ENCODE data around the gene CAPN5.

The CAPN5 gene

DNA sequence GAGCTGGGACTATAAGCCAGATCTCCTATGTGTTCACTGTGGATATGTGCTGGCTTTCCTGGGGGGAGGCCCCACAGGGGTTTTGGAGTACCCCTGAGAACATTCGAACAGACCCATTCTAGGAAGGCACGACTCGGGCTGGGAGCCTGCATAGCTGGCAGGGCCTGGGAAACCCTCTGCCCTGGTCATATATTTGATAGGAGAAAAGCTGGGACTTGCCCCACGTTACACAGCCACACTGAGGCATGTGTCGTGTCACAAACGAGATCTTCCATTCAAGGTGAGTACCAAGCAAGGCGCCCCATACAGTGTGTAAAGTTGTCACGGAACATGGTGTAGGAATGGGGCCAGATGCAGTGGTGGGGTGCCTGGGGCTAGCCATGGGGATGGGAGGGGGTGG lies 72.4 kb downstream of the CAPN5 start:
- no peak for DNase-seq

GRCh38 chr11:77140231-77140851 lies 73.6 kb downstream of the CAPN5 start:
- no peak for DNase-seq

DNA sequence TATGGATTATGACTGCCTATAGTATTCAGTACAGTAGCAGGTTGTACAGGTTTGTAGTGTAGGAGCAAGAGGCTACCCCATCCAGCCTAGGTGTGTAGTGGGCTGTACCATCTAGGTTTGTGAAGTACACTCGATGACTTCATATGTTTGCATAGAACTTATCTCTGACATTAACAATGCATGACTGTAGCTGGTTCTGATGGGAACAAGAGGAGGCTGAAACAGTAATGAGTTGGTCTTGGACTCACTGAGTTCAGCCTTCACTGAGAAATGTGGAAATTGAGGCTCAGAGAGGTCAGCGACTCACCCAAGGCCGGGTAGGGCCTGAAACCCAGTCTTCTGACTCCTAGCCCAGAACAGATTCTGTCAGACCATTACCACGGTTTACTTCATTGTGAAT lies 74.3 kb downstream of the CAPN5 start:
- no peak for DNase-seq

DNA sequence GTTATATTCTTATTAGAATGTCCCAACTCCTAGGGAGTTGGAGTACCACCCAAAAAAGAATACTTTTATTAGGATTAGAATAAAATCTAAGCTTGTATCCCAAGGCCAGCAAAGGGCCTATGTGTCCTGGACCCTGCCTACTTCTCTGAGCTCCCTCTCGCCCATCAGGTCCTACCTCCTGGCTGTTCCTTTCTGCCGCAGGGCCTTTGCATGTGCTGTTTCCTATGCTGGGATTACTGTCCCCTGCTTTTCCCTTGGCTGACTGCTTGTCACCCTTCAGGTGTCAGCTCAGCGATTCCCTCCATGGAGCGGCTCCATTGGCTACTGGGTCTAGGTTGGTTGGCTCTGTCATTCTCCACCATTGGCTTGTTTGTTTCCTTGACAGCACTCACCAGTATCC lies 74.7 kb downstream of the CAPN5 start:
- DNase-seq: no peak

GRCh38 chr11:77142091-77142975 lies 75.6 kb downstream of the CAPN5 start:
- no peak for DNase-seq

GRCh38 chr11:77143405-77144020 lies 76.7 kb downstream of the CAPN5 start:
- no peak for DNase-seq

GRCh38 chr11:77144196-77144856 lies 77.6 kb downstream of the CAPN5 start:
- DNase-seq: no peak

DNA sequence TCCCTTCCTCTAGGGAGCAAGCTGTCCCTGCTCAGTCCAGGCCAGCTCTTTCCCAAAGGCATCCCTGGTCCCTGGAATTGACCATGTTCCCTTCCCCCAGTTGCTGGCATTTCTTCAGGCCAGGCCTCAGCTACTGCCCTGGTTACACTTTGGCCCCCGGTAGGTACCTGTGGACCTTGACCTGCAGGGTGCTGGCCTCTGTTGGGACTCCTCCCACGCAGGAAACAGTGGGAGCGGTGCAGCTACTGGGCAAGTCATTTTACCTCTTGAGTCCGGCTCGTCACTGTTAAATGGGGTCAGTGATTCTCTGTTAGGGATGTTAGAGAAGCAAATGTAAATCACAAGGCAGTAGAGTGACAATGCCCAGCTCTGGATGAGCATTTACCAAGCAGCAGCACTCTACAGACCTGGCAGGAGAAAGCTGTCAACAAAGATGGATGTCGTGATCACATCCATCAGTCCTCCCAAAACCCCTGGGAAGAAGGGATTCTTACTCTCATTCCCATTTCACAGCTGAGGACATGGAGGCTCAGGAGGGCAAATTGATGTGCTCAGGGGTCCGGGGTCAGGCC lies 78.2 kb downstream of the CAPN5 start:
- DNase-seq: no peak

GRCh38 chr11:77146261-77147035 lies 79.7 kb downstream of the CAPN5 start:
- no peak for DNase-seq

GRCh38 chr11:77147036-77147315 lies 80.2 kb downstream of the CAPN5 start:
- DNase-seq: no peak

DNA sequence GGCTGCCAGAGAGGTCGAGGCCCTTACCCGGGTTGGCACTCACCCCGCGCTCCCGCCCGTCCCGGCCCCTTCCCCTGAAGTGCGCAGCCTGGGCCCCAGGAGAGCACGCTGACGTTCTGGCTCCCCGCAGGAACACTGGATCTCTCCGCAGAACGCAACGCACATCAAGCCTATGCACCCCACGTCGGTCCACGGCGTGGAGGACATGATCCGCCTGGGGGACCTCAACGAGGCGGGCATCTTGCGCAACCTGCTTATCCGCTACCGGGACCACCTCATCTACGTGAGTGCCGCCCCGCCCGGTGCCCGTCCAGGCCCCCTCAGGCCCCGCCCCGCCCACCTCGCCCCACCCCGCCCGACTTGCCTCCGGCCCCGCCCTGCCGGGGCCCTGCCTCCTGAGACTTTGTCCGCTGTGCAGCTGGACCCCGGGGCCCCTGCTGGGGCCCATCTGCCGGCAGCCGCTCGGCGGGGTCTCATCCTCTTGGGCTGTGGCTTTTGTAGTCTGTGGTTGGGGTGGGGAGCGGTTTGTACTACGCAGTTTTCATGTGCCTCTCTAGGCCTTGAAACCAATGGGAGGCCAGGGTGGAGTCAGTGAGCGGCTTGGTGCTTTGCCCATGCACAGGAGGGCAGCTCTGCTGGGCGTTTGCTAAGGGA lies 81.0 kb downstream of the CAPN5 start:
- DNase-seq: peak; percentile 51

- DNase-seq: no peak
Measured at GRCh38 chr11:77148963-77149715, 82.4 kb downstream of the CAPN5 start.

- DNase-seq: no peak
Measured at GRCh38 chr11:77149716-77150392, 83.1 kb downstream of the CAPN5 start.

GRCh38 chr11:77150836-77151235 lies 84.1 kb downstream of the CAPN5 start:
- no peak for DNase-seq

DNA sequence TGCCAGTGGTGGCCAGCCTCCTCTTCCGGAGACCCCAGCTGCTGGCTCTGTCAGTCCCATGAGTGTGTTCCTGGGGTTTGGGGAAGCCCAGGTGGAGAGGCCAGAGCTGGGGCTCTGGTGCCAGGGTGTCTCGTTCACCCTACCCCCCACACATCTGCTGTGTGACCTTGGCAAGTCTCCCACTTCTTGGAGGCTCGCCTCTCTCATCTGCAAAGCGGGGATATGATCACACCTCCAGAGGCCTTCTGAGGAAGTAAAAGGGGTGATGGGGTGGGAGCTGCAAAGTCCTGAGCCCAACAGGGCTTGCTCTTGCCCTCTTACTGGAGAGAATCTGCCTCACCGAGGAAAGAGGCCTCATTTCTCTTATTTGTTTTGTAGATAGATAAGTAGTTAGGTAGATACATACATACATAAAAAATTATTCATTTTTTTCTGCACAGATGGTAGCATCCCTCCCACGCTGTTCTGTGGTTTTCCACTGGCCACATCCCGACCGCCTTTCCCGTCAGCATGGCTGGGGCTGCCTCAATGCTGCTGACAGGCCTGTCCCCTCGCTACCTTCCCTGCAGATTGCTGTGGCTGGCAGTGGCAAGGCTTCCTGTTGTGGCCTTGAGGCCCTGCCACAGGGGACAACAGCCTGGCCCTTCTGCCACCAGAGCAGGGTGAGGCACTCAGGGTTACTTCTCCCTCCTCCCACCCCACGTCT lies 85.2 kb downstream of the CAPN5 start:
- DNase-seq: peak; percentile 40

DNA sequence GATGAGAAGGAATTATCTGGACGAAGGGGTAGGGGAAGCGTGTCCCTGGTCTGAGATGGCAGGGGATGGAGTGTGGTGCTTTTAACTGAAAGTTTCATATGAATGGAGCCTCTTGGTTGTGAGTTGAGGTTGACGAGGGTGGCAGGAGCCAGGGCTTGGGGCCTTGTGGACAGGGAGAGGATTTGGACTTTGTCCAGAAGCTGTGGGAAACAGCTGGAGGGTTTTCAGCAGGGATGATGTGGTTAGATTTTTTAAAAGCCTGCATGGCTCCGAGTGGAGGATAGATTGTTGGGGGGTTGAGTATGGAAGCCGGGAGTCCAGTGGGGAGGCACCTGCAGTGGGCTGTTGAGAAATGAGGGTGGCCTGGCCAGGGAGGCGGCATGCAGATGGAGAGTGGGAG lies 86.1 kb downstream of the CAPN5 start:
- no peak for DNase-seq

- DNase-seq: no peak
Measured at GRCh38 chr11:77153276-77154185, 86.8 kb downstream of the CAPN5 start.

GRCh38 chr11:77154381-77155081 lies 87.8 kb downstream of the CAPN5 start:
- DNase-seq: no peak

Data from activated CD8-positive, alpha-beta memory T cell treated with anti-CD3 and anti-CD28 coated beads, Interleukin-2, amount 50 U/mL, for 4 hours (primary cell).